ENCODE results near the gene SVOPL.

SVOPL gene

GRCh38 chr7:138656952-138657351 is 44.2 kb downstream of the SVOPL start:
- H3K4me3 ChIP-seq (ENCODE audit: low read depth, low read length), result no peak overlapping the region
- in situ Hi-C loops (cut with HindIII; ENCODE audit: low sequenced_read_pairs), result no loop called here
- DNase-seq (ENCODE audit: low read depth, low spot score), result no peak
- TF ChIP-seq, protein P1, sequence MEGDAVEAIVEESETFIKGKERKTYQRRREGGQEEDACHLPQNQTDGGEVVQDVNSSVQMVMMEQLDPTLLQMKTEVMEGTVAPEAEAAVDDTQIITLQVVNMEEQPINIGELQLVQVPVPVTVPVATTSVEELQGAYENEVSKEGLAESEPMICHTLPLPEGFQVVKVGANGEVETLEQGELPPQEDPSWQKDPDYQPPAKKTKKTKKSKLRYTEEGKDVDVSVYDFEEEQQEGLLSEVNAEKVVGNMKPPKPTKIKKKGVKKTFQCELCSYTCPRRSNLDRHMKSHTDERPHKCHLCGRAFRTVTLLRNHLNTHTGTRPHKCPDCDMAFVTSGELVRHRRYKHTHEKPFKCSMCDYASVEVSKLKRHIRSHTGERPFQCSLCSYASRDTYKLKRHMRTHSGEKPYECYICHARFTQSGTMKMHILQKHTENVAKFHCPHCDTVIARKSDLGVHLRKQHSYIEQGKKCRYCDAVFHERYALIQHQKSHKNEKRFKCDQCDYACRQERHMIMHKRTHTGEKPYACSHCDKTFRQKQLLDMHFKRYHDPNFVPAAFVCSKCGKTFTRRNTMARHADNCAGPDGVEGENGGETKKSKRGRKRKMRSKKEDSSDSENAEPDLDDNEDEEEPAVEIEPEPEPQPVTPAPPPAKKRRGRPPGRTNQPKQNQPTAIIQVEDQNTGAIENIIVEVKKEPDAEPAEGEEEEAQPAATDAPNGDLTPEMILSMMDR (IDR thresholded peaks at IDR 0.05; ENCODE audit: low read depth, low read length), result no peak

- DNase-seq (ENCODE audit: low read depth, low spot score), result no peak
- TF ChIP-seq, protein P1 (IDR thresholded peaks at IDR 0.05; ENCODE audit: low read depth, low read length), result no peak
- H3K4me3 ChIP-seq (ENCODE audit: low read depth, low read length), result no peak overlapping the region
- in situ Hi-C loops (cut with HindIII; ENCODE audit: low sequenced_read_pairs), result no loop called here
Observed at GRCh38 chr7:138654616-138655015, 46.5 kb downstream of the SVOPL start.

- TF ChIP-seq, protein P1 (IDR thresholded peaks at IDR 0.05; ENCODE audit: low read depth, low read length), result no peak
- in situ Hi-C loops (cut with HindIII; ENCODE audit: low sequenced_read_pairs), result no loop called here
- DNase-seq (ENCODE audit: low read depth, low spot score), result no peak
- H3K4me3 ChIP-seq (ENCODE audit: low read depth, low read length), result no peak overlapping the region
Observed at GRCh38 chr7:138649506-138649905, 51.7 kb downstream of the SVOPL start.

- in situ Hi-C loops (cut with HindIII; ENCODE audit: low sequenced_read_pairs), result no loop called here
- H3K4me3 ChIP-seq (ENCODE audit: low read depth, low read length), result no peak overlapping the region
- TF ChIP-seq, protein P1 (IDR thresholded peaks at IDR 0.05; ENCODE audit: low read depth, low read length), result no peak
- no peak for DNase-seq (ENCODE audit: low read depth, low spot score)
Observed at GRCh38 chr7:138645284-138645683, 55.9 kb downstream of the SVOPL start.

GRCh38 chr7:138632826-138633602 is 68.1 kb downstream of the SVOPL start:
- TF ChIP-seq, protein P1 (IDR thresholded peaks at IDR 0.05; ENCODE audit: low read depth, low read length), result no peak
- H3K4me3 ChIP-seq (ENCODE audit: low read depth, low read length), result no peak overlapping the region
- no peak for DNase-seq (ENCODE audit: low read depth, low spot score)
- in situ Hi-C loops (cut with HindIII; ENCODE audit: low sequenced_read_pairs), result no loop called here

GRCh38 chr7:138632384-138632783 is 68.8 kb downstream of the SVOPL start:
- DNase-seq (ENCODE audit: low read depth, low spot score), result no peak
- TF ChIP-seq, protein P1 (IDR thresholded peaks at IDR 0.05; ENCODE audit: low read depth, low read length), result no peak
- no peak overlapping the region for H3K4me3 ChIP-seq (ENCODE audit: low read depth, low read length)
- in situ Hi-C loops (cut with HindIII; ENCODE audit: low sequenced_read_pairs), result no loop called here
